Dendritic cell treated with granulocyte-macrophage colony-stimulating factor and Interleukin-4, amounts not matched to agents 40 ng/mL and 50 ng/mL, for 4 days (primary cell): ENCODE measurements around the gene SPP1.
A peak's percentile ranks its signal among the peaks of the same experiment; 100 is the strongest.

Source experiments
- H3K27ac Mint-ChIP-seq: one replicate; pipeline ENCODE4 v1.8.0; 2022; ENCODE audit warnings: mild to moderate bottlenecking, mixed read lengths
- H3K27me3 Mint-ChIP-seq: one replicate; pipeline ENCODE4 v1.8.0; 2022; ENCODE audit warnings: mild to moderate bottlenecking, mixed read lengths
- H3K36me3 Mint-ChIP-seq: one replicate; pipeline ENCODE4 v1.8.0; 2022; ENCODE audit warnings: low read depth, mixed read lengths
- H3K4me1 Mint-ChIP-seq: one replicate; pipeline ENCODE4 v1.8.0; 2022; ENCODE audit warnings: low read depth, mixed read lengths
- H3K4me3 Mint-ChIP-seq: one replicate; pipeline ENCODE4 v1.8.0; 2022; ENCODE audit warnings: mild to moderate bottlenecking, moderate library complexity, mixed read lengths
- H3K9me3 Mint-ChIP-seq: one replicate; pipeline ENCODE4 v1.8.0; 2022; ENCODE audit warnings: mixed read lengths
- intact Hi-C: fragments of 100-400 bp; cut with micrococcal nuclease; formaldehyde crosslinking; loops from one replicate; pipeline ENCODE4 v1.15.0; 2022

SPP1 gene

DNA sequence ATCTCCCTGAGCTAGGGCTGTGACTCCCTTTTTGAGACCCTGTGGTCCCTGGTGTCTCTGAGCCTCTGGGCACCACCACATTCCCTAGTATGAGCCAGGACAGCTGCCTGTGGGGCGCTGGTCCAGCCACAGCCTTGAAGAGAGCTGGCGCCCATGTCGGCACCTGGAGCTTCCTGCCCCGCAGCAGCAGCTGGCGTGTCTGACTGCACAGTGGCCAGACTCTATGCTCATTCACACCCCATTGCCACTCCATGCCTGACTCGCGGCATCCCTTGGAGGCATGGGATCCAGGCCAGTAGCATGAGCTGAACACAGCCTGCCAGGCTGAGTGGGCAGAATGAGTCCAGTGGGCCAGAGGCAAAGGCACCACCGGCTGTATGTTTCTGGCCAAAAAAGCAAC is 8.3 kb upstream of the SPP1 start:
- H3K27ac Mint-ChIP-seq = no peak overlapping the region
- H3K36me3 Mint-ChIP-seq = no peaks in the 10 kb centered on the region
- no peaks in the 10 kb centered on the region for H3K4me1 Mint-ChIP-seq
- no peaks in the 10 kb centered on the region for H3K9me3 Mint-ChIP-seq
- peaks cover 14% of the 10 kb centered on the region for H3K27me3 Mint-ChIP-seq
- no peak overlapping the region for H3K4me3 Mint-ChIP-seq
- intact Hi-C loops = no loop called here

DNA sequence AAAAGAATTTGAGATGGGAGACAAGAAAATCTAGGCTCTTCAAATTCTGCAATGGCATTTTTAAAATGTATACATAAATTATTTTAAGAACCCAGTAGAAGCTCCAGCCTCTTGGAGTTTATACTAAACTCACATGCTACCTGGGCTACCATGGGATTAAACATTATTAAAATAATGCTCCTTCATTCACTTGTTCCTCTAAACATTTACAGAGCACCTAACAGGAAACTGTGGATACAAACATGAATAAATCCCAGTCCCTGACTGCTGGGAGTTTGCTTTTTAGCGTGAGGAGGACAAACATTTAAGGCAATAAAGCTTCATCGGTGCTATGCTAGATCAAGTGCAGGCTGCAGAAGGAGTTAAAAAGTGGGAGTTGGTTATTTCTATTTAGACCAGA is 5.4 kb upstream of the SPP1 start:
- H3K27me3 Mint-ChIP-seq = peaks cover 22% of the 10 kb centered on the region
- no peak overlapping the region for H3K4me3 Mint-ChIP-seq
- no peak overlapping the region for H3K27ac Mint-ChIP-seq
- H3K36me3 Mint-ChIP-seq = no peaks in the 10 kb centered on the region
- intact Hi-C loops = loop anchor here (5.0 kb wide), 2 partner anchors 242 to 293 kb away; no protein-coding TSS in a partner anchor
- peaks cover under 1% of the 10 kb centered on the region for H3K4me1 Mint-ChIP-seq
- H3K9me3 Mint-ChIP-seq = no peaks in the 10 kb centered on the region

- no peak overlapping the region for H3K27ac Mint-ChIP-seq
- no peaks in the 10 kb centered on the region for H3K36me3 Mint-ChIP-seq
- no peak overlapping the region for H3K4me3 Mint-ChIP-seq
- H3K27me3 Mint-ChIP-seq = peaks cover 26% of the 10 kb centered on the region
- H3K9me3 Mint-ChIP-seq = no peaks in the 10 kb centered on the region
- H3K4me1 Mint-ChIP-seq = peaks cover 7% of the 10 kb centered on the region
- intact Hi-C loops = loop anchor here (5.0 kb wide), 2 partner anchors 240 to 295 kb away; no protein-coding TSS in a partner anchor
Measured at GRCh38 chr4:87971866-87972265, 3.6 kb upstream of the SPP1 start.

DNA sequence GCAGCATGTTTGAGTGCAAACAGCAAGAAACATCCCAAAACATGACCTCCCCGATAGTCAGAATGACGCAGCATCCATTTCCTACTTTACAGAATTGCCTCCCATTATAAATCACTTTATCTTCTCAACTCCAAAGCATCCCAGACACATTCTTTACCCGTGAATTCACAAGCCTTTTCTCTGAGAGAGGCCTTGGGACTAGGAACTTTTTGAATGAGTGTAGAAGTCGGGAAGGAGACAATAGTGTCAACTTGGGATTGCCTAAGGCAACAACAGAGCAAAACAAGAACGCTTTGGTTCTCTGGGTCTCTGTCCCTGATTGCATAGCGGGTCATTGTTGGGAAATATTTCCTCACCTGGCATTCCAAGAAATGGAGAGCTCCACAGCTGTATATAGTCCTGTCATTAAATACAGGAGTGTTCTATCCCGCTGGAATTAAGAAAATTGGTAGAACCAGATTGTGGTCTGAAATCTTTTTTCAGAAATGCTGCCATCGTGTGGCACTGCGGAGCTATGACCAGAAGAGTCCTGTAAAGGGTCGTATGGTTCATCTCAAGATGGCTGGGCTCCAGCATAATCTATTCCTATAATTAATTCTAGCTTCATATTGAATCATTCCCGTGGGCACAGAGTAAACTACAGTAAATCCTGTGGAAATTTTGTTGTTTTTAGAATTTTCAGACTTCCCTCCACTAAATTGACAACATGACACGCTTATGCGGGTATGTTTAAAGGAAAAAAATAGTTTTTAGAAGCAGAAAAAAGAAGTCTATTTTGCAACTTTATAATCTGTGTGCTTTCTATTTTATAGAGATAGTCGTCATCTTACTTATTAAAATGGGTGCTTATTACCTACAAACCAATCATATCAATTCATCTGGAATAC is 2.0 kb upstream of the SPP1 start:
- Mint-ChIP-seq H3K27me3 (peaks cover 24% of the 10 kb centered on the region), H3K9me3 (no peaks in the 10 kb centered on the region)

DNA sequence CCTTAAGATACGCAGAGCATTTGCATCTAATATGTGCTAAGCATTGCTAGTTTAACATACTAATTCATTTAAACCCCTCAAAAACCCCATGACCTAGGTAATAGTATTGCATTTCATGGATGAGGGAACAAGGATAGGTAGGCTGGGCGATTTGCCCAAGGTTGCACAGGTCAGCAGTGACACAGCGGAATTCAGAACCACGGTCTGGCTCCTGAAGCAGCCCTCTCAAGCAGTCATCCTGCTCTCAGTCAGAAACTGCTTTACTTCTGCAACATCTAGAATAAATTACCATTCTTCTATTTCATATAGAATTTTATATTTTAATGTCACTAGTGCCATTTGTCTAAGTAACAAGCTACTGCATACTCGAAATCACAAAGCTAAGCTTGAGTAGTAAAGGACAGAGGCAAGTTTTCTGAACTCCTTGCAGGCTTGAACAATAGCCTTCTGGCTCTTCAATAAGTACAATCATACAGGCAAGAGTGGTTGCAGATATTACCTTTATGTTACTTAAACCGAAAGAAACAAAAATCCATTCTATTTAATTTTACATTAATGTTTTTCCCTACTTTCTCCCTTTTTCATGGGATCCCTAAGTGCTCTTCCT is 555 bp upstream of the SPP1 start:
- H3K9me3 Mint-ChIP-seq = no peaks in the 10 kb centered on the region
- no peak overlapping the region for H3K27ac Mint-ChIP-seq
- intact Hi-C loops = loop anchor here (5.0 kb wide), 2 partner anchors 237 to 298 kb away; no protein-coding TSS in a partner anchor
- peaks cover 7% of the 10 kb centered on the region for H3K4me1 Mint-ChIP-seq
- peaks cover 22% of the 10 kb centered on the region for H3K27me3 Mint-ChIP-seq
- no peaks in the 10 kb centered on the region for H3K36me3 Mint-ChIP-seq
- no peak overlapping the region for H3K4me3 Mint-ChIP-seq

More for the DNA sequence above, 2.0 kb upstream of the SPP1 start:
- H3K36me3 Mint-ChIP-seq = no peaks in the 10 kb centered on the region
- H3K4me3 Mint-ChIP-seq = no peak overlapping the region
- peaks cover 7% of the 10 kb centered on the region for H3K4me1 Mint-ChIP-seq
- intact Hi-C loops = loop anchor here (1.0 to 5.0 kb wide), 3 partner anchors 120 to 296 kb away; no protein-coding TSS in a partner anchor
- H3K27ac Mint-ChIP-seq = no peak overlapping the region

DNA sequence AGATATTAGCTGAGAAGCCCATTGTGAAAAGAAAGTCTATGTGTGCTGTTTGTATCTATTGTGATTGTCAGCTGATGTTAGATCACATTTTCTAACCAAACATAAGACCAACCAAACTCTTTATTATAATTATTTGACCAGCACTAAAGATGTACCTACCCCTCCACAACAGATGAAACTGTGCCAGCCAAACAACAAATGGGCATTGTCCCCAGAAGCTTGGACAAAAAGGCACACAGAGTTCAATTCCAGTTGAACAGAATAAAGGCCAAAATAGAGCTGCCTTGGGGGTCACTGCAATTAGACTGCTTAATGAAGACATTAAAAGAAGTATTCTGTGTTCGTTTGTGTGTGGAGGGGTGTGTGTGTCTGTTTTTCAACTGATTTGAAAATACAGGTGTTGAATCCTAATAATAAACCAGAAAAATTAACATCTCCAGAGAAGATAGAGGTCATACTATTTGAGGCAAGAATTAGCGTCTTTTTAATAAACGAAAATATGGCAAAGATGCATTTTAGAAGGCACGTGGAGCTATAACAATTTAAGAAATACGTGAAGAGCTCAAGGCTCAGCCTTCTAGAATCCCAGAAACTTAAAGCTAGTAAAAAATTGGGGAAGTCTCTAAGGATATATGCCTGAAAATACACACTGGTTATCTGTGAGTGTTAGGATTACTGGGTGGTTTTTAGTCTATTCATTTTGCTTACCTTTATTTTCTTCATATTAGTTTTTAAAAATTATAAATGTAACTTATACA is 2.2 kb downstream of the SPP1 start:
- peaks cover 12% of the 10 kb centered on the region for H3K27me3 Mint-ChIP-seq
- H3K4me1 Mint-ChIP-seq = peaks cover 7% of the 10 kb centered on the region
- intact Hi-C loops = no loop called here
- no peak overlapping the region for H3K4me3 Mint-ChIP-seq
- H3K36me3 Mint-ChIP-seq = no peaks in the 10 kb centered on the region
- no peak overlapping the region for H3K27ac Mint-ChIP-seq
- no peaks in the 10 kb centered on the region for H3K9me3 Mint-ChIP-seq

- H3K4me1 Mint-ChIP-seq = peaks cover 7% of the 10 kb centered on the region
- peaks cover 8% of the 10 kb centered on the region for H3K27me3 Mint-ChIP-seq
- intact Hi-C loops = no loop called here
- peak overlapping the region; percentile 4 for H3K4me3 Mint-ChIP-seq
- H3K27ac Mint-ChIP-seq = no peak overlapping the region
- no peaks in the 10 kb centered on the region for H3K36me3 Mint-ChIP-seq
- no peaks in the 10 kb centered on the region for H3K9me3 Mint-ChIP-seq
Measured at GRCh38 chr4:87978681-87979080, 3.2 kb downstream of the SPP1 start.

DNA sequence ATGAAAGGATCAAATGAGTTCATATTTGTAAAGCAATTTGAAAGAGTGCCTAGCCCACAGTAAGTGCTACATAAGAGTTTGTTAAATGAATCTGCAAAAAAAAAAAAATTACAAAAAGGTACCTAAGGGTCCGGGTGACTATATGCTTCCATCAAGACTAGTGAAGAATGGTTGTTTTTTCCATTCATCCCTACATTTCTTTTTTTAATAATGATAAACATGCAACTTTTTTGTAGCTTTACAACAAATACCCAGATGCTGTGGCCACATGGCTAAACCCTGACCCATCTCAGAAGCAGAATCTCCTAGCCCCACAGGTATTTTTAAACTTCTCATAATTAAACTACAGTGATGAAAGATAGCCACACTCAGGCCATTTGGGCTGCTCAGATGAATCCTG is 4.3 kb downstream of the SPP1 start:
- Mint-ChIP-seq H3K4me1 (peaks cover 7% of the 10 kb centered on the region), H3K36me3 (no peaks in the 10 kb centered on the region), H3K9me3 (no peaks in the 10 kb centered on the region), H3K4me3 (no peak overlapping the region), H3K27me3 (peaks cover 6% of the 10 kb centered on the region), H3K27ac (no peak overlapping the region)
- intact Hi-C loops = no loop called here

GRCh38 chr4:87981486-87981885 is 6.0 kb downstream of the SPP1 start:
- H3K36me3 Mint-ChIP-seq = no peaks in the 10 kb centered on the region
- H3K4me3 Mint-ChIP-seq = no peak overlapping the region
- peaks cover 5% of the 10 kb centered on the region for H3K4me1 Mint-ChIP-seq
- no peaks in the 10 kb centered on the region for H3K9me3 Mint-ChIP-seq
- intact Hi-C loops = no loop called here
- H3K27ac Mint-ChIP-seq = no peak overlapping the region
- H3K27me3 Mint-ChIP-seq = peaks cover 2% of the 10 kb centered on the region

- H3K4me1 Mint-ChIP-seq = peaks cover 5% of the 10 kb centered on the region
- H3K27me3 Mint-ChIP-seq = peaks cover 2% of the 10 kb centered on the region
- H3K9me3 Mint-ChIP-seq = no peaks in the 10 kb centered on the region
- no peak overlapping the region for H3K4me3 Mint-ChIP-seq
- H3K36me3 Mint-ChIP-seq = no peaks in the 10 kb centered on the region
- no peak overlapping the region for H3K27ac Mint-ChIP-seq
- intact Hi-C loops = no loop called here
Measured at GRCh38 chr4:87982036-87982435, 6.5 kb downstream of the SPP1 start.

DNA sequence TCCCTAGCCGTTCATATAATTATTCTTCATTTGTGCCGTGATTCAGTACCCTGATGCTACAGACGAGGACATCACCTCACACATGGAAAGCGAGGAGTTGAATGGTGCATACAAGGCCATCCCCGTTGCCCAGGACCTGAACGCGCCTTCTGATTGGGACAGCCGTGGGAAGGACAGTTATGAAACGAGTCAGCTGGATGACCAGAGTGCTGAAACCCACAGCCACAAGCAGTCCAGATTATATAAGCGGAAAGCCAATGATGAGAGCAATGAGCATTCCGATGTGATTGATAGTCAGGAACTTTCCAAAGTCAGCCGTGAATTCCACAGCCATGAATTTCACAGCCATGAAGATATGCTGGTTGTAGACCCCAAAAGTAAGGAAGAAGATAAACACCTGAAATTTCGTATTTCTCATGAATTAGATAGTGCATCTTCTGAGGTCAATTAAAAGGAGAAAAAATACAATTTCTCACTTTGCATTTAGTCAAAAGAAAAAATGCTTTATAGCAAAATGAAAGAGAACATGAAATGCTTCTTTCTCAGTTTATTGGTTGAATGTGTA is 7.0 kb downstream of the SPP1 start:
- Mint-ChIP-seq H3K4me3 (no peak overlapping the region), H3K9me3 (no peaks in the 10 kb centered on the region), H3K36me3 (no peaks in the 10 kb centered on the region), H3K27me3 (peaks cover 2% of the 10 kb centered on the region), H3K4me1 (peaks cover 5% of the 10 kb centered on the region), H3K27ac (no peak overlapping the region)
- intact Hi-C loops = no loop called here

DNA sequence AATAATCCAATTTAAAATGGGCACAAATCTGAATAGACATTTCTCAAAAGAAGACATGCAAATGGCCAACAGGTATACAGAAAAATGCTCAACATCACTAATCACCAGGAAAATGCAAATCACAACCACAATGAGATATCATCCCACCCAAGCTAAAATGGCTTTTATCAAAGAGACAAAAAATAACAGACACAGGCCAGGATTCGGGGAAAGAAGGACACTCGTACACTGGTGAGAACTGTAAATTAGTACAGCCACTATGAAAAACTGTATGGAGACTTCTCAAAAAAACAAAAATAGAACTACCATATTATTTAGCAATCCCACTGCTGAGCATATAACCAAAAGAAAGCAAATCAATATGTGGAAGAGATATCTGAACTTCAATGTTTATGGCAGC is 8.5 kb downstream of the SPP1 start:
- Mint-ChIP-seq H3K4me3 (no peak overlapping the region), H3K27me3 (peaks cover 3% of the 10 kb centered on the region), H3K4me1 (peaks cover 5% of the 10 kb centered on the region), H3K27ac (no peak overlapping the region), H3K9me3 (no peaks in the 10 kb centered on the region), H3K36me3 (no peaks in the 10 kb centered on the region)
- intact Hi-C loops = no loop called here

DNA sequence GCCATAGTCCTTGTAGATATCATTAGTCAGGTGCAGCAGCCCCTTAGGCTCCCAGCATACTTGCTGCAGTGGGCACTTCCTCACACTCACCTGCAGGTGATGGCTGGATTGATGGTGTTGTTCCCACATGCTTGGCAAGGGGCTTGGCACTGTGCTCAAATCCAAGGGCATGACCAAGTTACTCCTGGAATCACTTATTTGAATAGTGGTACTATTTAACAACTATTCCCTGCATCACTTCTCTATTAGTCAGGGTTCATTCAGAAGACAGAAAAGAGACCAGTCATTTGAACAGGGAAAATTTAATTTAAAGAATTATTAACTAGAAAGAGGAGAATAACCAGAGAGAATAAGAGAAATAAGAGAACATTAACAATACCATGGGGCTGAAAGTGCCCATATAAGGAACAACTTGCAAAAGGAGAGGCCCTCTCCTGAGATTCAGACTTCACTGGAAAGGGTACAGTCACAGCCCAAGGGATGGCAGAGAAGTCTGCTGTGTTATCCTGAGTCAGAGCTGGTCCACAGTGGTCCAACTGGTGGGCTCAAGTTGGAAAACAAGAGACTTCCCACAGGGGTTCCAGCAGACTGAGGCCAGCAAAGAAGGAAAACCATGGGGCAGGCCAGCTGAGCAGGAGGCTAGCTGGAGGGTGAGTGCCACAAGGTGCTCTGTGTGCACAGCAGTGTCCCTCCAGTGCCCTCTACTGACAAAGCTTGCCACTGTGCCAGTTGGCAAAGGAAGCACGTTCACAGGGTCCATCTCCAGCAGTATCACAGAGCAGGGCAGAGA is 9.8 kb downstream of the SPP1 start:
- peaks cover 5% of the 10 kb centered on the region for H3K4me1 Mint-ChIP-seq
- peaks cover 3% of the 10 kb centered on the region for H3K27me3 Mint-ChIP-seq
- intact Hi-C loops = no loop called here
- H3K9me3 Mint-ChIP-seq = no peaks in the 10 kb centered on the region
- H3K4me3 Mint-ChIP-seq = no peak overlapping the region
- no peak overlapping the region for H3K27ac Mint-ChIP-seq
- no peaks in the 10 kb centered on the region for H3K36me3 Mint-ChIP-seq
